Adipose tissue (tissue), 3 donors: ENCODE data around the gene LHX3. TPM values are rescaled to one million over a fixed set of nuclear protein-coding genes. Genes with fewer than 3 reads are reported as not detected.

Experiments used
- H3K27ac ChIP-seq: one replicate; pipeline ENCODE4 v1.5.1; 2013; ENCODE audit warnings: low read depth, low read length
- WGBS, 3 donors: extraction: QIAGEN DNeasy Blood & Tissue Kit; methylation state at CpG; one replicate each; pipeline ENCODE4 v1.1.7; 2013; 5-methylcytosine and 5-hydroxymethylcytosine counted together
- polyA plus RNA-seq, 3 donors: library from polyadenylated mRNA; stranded (reverse); fragments of 200-250 nt; gene quantifications; one replicate each; pipeline ENCODE4 v1.2.3, GENCODE V29; 2013
- donor health status: healthy with polysubstance abuse.
- donor health status: Bipolar disorder and iron deficiency.
- donor health status: healthy.

The LHX3 gene
- polyA plus RNA-seq, 3 donors: 0.02 TPM; not detected in 2

- 92% methylated on average over 37 of the region's 37 CpGs for WGBS, 3 donors
- H3K27ac ChIP-seq: no peak overlapping the region
These were observed 11.8 kb upstream of the LHX3 start for GRCh38 chr9:136216541-136217244.

GRCh38 chr9:136213733-136214132 is 8.8 kb upstream of the LHX3 start:
- 91 to 100% (median 99%) methylated on average over 9 of the region's 9 CpGs for WGBS, 3 donors
- H3K27ac ChIP-seq: no peak overlapping the region

GRCh38 chr9:136212345-136212950 is 7.5 kb upstream of the LHX3 start:
- WGBS, 3 donors: 86 to 91% (median 88%) methylated on average over 28 of the region's 28 CpGs
- H3K27ac ChIP-seq: no peak overlapping the region

- WGBS, 3 donors: 92 to 93% (median 93%) methylated on average over 35 of the region's 35 CpGs
- no peak overlapping the region for H3K27ac ChIP-seq
These were observed 6.8 kb upstream of the LHX3 start for GRCh38 chr9:136211441-136212344.

GRCh38 chr9:136211006-136211405 is 6.1 kb upstream of the LHX3 start:
- 91 to 94% (median 93%) methylated on average over 14 to 15 of the region's 15 CpGs for WGBS, 3 donors

GRCh38 chr9:136210276-136210675 is 5.3 kb upstream of the LHX3 start:
- H3K27ac ChIP-seq: no peak overlapping the region
- WGBS, 3 donors: 90 to 96% (median 96%) methylated on average over 16 of the region's 16 CpGs

More at GRCh38 chr9:136211006-136211405, 6.1 kb upstream of the LHX3 start:
- no peak overlapping the region for H3K27ac ChIP-seq

DNA sequence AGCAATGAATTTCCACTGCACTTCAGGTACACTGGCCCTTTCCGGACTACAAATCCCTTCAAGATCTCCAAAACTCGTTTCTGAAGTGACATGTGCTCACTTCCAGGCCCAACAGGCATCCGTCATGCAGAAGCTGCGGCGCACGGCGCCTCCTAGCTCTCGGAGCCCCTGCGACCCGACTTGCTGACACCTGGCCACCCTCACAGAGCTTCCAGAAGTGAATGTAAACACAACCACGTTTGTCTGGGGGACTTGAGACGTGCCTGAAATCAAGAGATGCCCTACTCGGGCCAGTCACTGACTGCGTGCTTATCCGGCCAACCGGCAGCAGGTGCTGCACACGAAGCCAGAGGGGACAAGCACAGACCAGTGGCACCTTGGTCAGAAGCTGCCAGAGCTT is 4.9 kb upstream of the LHX3 start:
- WGBS, 3 donors: 85 to 87% (median 85%) methylated on average over 17 of the region's 17 CpGs
- H3K27ac ChIP-seq: no peak overlapping the region

DNA sequence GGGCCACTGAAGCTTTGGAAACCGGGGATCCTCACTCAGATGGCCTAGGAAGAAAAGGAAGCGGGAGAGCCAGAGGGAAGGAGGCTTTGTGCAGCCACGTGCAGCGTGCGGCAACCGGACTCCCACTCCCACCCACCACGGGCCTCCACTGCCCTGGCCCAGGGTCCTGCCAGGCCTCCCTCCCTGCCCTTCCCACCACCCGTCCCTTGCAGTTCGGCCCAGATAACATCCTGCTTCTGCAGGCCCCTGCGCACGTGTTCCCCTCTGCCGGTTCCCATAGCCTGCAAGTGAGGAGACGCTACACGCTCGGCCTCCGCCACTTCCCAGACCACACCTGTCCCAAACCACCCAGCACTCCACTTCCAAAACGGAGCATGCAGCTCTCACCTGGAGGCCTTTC is 4.3 kb upstream of the LHX3 start:
- H3K27ac ChIP-seq: no peak overlapping the region
- 96 to 97% (median 96%) methylated on average over 16 to 17 of the region's 17 CpGs for WGBS, 3 donors

GRCh38 chr9:136208675-136209074 is 3.7 kb upstream of the LHX3 start:
- 85 to 90% (median 88%) methylated on average over 17 of the region's 17 CpGs for WGBS, 3 donors
- H3K27ac ChIP-seq: no peak overlapping the region

GRCh38 chr9:136207616-136208015 is 2.7 kb upstream of the LHX3 start:
- WGBS, 3 donors: 86 to 90% (median 89%) methylated on average over 9 of the region's 9 CpGs

DNA sequence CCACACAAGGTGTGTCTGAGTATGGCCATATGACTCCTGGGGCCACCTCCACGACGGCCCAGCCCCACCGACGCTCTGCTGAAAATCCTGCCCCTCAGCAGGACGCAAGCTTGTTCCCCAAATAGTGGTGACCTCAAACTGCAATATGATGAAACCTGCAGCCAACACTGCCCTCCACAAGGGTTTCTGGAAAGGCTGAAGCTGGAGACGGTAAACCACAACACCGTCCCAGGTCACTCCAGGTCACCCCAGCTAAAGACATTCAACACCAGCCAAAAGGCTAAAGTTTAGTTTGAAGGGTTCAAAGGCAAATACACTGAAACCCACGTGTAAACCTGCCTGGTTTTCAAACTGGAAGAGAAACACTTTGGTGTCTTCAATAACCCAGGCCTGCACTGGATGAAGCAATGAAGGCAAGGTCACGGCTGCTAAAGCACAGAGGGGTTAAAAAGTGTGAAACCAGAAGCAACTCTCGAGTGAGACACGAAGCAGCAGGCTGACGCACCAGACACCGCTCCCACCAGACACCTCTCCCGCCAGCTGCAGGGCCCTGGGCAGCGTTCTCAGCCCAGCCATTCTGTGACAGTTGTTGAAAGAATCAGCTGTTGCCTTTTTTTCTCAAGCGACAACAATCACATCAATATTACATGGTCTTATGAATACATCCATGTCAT is 1.8 kb upstream of the LHX3 start:
- 62 to 87% (median 64%) methylated on average over 16 of the region's 16 CpGs for WGBS, 3 donors
- no peak overlapping the region for H3K27ac ChIP-seq

More at GRCh38 chr9:136207616-136208015, 2.7 kb upstream of the LHX3 start:
- H3K27ac ChIP-seq: no peak overlapping the region

- no peak overlapping the region for H3K27ac ChIP-seq
- 84 to 88% (median 85%) methylated on average over 5 of the region's 5 CpGs for WGBS, 3 donors
These were observed 722 bp upstream of the LHX3 start for GRCh38 chr9:136205707-136205992.

- 49 to 54% (median 52%) methylated on average over 25 of the region's 25 CpGs for WGBS, 3 donors
- no peak overlapping the region for H3K27ac ChIP-seq
These were observed 653 bp downstream of the LHX3 start for GRCh38 chr9:136204145-136204805.

DNA sequence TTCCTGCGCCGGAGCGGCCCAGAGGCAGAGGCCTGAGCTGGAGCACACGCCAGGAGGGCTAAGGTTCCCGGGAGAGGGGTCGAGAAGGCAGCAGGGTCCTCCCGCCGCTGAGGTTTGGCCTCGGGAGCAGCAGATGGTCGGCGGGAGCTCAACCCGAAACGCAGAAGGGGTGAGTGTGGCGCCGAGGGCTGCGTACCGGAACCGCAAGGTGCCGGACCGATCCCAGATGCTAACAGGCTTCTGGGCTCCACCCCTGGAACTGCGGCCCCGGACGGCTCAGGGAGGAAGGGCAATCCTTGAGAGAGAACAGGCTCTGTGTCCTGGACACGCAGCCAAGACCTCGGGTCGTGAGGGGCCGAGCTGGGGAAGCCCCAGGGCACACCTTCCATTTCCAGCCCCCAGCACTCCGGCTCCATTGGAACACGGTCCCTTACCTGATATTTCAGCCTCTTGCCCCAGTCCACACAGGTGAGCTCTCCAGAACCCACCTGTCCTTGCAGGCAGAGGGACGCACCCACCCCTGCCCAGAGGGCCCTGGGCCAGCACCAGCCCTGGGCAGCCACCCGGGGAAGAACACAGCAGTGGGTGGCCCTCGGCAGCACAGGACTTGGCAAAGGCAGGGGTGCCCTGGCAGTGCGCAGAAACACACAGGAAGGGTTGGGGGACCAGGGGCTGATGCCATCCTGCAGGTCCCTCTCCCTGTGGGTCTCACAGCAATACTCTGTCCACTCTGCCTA is 1.4 kb downstream of the LHX3 start:
- no peak overlapping the region for H3K27ac ChIP-seq
- 19 to 21% (median 19%) methylated on average over 28 to 33 of the region's 33 CpGs for WGBS, 3 donors

- 11 to 16% (median 13%) methylated on average over 60 to 99 of the region's 99 CpGs for WGBS, 3 donors
- H3K27ac ChIP-seq: no peak overlapping the region
These were observed 2.2 kb downstream of the LHX3 start for GRCh38 chr9:136202454-136203407.

- WGBS, 3 donors: 6 to 7% (median 7%) methylated on average over 82 to 85 of the region's 85 CpGs
- H3K27ac ChIP-seq: no peak overlapping the region
These were observed 3.1 kb downstream of the LHX3 start for GRCh38 chr9:136201609-136202453.
